Nephron (organoid): ENCODE results near the gene ACOXL.

ENCODE experiments used
- H3K27ac Mint-ChIP-seq, 3 experiments: 2 replicates each; pipeline ENCODE4 v1.8.0; 2020; ENCODE audit warnings: mixed read lengths in 3 of 3, mild to moderate bottlenecking in 2 of 3, moderate library complexity in 1 of 3
- H3K27me3 Mint-ChIP-seq: 2 replicates; pipeline ENCODE4 v1.8.0; 2021; ENCODE audit warnings: low read depth, mild to moderate bottlenecking, moderate library complexity, mixed read lengths
- H3K36me3 Mint-ChIP-seq: 2 replicates; pipeline ENCODE4 v1.8.0; 2020; ENCODE audit warnings: low read depth, mixed read lengths
- H3K4me1 Mint-ChIP-seq: 2 replicates; pipeline ENCODE4 v1.8.0; 2020; ENCODE audit warnings: mixed read lengths
- H3K4me3 Mint-ChIP-seq, 3 experiments: 2 replicates each; pipeline ENCODE4 v1.8.0; 2020; ENCODE audit warnings: mild to moderate bottlenecking in 3 of 3, mixed read lengths in 3 of 3, moderate library complexity in 2 of 3
- H3K9me3 Mint-ChIP-seq: 2 replicates; pipeline ENCODE4 v1.8.0; 2020; ENCODE audit warnings: mixed read lengths
- TF ChIP-seq, protein P1 (sequence below), 3 experiments: fragments of 200-600 bp; sonication (generic); IDR thresholded peaks; one replicate each; pipeline ENCODE4 v1.5.0; 2021; ENCODE audit warnings: antibody characterized with exemption in 3 of 3; ENCODE audit not compliant: unreplicated experiment in 3 of 3

Gene ACOXL

DNA sequence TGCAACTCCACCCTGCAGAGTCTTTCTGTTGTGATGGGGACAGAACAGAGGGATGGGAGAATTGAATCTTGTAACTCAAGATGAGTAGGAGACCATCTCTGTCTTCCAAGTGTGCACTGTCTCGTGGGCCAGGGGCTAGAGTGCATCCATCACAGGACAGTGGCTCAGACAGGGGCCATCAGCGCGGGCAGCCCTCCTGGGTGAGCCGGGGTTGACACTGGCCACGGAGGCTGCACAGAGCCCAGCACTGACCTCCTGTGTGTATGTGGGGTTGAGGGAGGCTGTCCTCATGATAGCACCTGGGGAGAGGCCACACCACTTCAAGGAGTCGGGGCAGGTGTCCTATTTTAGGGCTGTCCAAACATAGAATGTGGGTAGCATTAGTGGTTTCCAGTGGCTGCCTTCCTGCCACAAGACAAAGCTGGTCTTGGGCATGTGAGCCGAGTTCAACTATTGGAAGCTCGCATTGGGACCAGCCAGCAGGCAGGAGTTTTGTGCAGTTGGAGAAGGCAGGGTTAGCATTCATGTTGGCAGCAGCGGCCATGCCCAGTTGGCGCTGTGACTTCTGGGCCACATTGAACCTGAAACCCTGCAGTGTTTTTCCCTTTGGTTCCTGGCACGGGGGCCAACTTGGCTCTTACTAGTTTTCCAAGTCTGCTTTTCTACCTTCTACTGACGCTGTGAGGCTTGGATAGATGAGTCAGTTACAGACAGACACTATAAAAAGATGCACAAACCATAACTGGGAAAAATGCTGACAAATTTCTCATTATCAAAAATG is 45.3 kb downstream of the ACOXL start:
- no peaks in the 10 kb centered on the region for H3K36me3 Mint-ChIP-seq
- no peak overlapping the region for H3K4me3 Mint-ChIP-seq
- H3K27me3 Mint-ChIP-seq: peaks cover 29% of the 10 kb centered on the region
- no peaks in the 10 kb centered on the region for H3K9me3 Mint-ChIP-seq
- no peak overlapping the region for H3K27ac Mint-ChIP-seq
- TF ChIP-seq, protein P1, sequence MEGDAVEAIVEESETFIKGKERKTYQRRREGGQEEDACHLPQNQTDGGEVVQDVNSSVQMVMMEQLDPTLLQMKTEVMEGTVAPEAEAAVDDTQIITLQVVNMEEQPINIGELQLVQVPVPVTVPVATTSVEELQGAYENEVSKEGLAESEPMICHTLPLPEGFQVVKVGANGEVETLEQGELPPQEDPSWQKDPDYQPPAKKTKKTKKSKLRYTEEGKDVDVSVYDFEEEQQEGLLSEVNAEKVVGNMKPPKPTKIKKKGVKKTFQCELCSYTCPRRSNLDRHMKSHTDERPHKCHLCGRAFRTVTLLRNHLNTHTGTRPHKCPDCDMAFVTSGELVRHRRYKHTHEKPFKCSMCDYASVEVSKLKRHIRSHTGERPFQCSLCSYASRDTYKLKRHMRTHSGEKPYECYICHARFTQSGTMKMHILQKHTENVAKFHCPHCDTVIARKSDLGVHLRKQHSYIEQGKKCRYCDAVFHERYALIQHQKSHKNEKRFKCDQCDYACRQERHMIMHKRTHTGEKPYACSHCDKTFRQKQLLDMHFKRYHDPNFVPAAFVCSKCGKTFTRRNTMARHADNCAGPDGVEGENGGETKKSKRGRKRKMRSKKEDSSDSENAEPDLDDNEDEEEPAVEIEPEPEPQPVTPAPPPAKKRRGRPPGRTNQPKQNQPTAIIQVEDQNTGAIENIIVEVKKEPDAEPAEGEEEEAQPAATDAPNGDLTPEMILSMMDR (IDR thresholded peaks at IDR 0.05; ENCODE audit: unreplicated experiment in 3 of 3): no peak
- H3K4me1 Mint-ChIP-seq: peaks cover 14% of the 10 kb centered on the region

DNA sequence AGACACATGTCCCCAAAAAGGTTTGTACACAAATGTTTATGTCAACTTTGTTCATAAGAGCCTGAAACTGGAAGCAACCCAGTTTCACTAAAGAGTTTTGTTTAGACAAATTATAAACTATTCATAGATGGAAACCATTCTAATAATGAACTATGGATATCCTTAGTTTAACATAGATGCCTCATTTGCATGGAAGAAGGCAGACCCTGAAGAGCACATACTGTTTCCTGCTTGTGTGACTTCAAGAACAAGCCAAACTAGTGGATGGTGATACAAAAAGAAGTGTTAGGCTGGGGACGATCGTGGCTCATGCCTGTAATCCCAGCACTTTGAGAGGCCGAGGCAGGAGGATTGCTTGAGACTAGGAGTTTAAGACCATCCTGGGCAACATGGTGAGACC is 48.1 kb downstream of the ACOXL start:
- Mint-ChIP-seq H3K4me3 (no peak overlapping the region), H3K9me3 (no peaks in the 10 kb centered on the region), H3K4me1 (peaks cover 5% of the 10 kb centered on the region), H3K27ac (no peak overlapping the region), H3K27me3 (peaks cover 29% of the 10 kb centered on the region), H3K36me3 (no peaks in the 10 kb centered on the region)
- TF ChIP-seq, protein P1 (IDR thresholded peaks at IDR 0.05; ENCODE audit: unreplicated experiment in 3 of 3): no peak

DNA sequence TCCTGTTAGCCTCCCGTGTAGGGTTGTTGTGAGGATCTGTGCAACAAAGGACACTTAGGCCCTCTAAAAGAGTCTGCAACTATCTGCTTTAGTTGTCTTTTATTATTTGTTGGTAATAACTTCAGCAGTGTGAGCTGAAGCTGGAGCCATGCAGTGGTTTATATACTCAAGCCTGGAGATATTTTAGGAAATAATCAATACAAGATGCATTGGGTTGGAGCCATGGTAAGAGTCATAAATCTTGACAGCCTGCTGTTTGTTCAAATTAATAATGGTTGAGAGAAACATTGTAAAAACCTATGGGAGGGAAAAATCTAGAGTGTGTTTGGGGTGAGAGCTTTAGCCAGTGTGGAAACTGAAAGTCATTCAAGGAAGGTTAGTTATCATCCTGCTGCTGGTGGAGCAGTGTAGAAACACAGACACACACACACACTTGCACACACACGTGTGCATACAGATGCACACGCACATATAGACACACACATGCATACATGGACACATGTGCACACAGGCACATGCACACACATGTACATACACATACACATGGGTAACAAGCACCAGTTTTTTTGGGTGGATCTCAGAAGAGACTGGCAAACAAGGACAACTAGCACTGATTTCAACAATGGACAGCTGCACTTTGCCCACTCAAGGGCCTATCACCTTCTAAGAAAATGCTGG is 51.0 kb downstream of the ACOXL start:
- Mint-ChIP-seq H3K4me3 (no peak overlapping the region), H3K27ac (no peak overlapping the region), H3K27me3 (peaks cover 16% of the 10 kb centered on the region), H3K4me1 (peaks cover 5% of the 10 kb centered on the region), H3K9me3 (peaks cover 3% of the 10 kb centered on the region), H3K36me3 (no peaks in the 10 kb centered on the region)
- TF ChIP-seq, protein P1 (IDR thresholded peaks at IDR 0.05; ENCODE audit: unreplicated experiment in 3 of 3): no peak

DNA sequence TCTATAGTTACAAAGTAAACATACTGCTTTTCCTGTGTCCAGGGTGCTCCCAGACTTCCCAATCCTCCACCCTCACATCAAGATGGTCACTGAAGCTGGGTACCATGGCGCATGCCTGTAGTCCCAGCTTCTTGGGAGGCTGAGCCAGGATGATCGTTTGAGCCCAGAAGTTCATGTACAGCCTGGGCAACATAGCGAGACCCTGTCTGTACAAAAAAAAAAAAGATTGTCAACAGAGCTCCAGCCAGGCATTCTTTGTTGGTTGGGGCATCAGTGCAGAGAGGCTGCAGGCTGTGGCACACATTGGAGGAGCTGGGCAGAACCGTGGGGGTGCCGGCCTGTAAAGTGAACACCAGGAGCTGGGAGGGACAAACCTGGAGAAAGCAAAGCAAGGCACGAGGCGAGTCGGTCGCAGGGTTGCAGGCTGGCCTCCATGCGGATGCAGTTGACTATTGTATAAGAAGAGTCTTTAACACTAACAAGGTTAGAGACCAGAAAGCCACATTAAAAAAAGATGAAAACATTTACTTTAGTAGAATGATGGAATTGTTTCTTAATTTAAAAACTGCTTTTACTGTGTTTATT is 51.8 kb downstream of the ACOXL start:
- peaks cover 3% of the 10 kb centered on the region for H3K9me3 Mint-ChIP-seq
- TF ChIP-seq, protein P1 (IDR thresholded peaks at IDR 0.05; ENCODE audit: unreplicated experiment in 3 of 3): no peak
- H3K4me3 Mint-ChIP-seq: no peak overlapping the region
- H3K4me1 Mint-ChIP-seq: peaks cover 5% of the 10 kb centered on the region
- H3K36me3 Mint-ChIP-seq: no peaks in the 10 kb centered on the region
- peaks cover 17% of the 10 kb centered on the region for H3K27me3 Mint-ChIP-seq
- H3K27ac Mint-ChIP-seq: no peak overlapping the region

DNA sequence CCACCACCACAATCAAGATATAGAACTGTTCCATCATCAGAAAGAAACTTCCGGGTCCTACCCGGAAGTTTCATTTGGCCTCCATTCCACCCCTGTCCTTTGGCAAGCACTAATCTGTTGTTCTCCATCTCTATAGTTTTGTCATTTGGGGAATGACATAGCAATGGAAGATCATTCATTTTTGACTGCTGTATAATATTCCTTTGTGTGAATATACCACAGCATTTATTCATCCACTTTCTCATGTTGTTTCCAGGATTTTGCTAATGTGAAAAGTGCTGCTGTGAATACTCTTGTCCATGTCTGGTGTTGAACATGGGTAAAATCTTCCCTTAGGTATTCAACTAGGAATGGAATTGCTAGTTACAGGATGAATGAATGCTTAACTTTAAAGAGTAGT is 53.1 kb downstream of the ACOXL start:
- H3K9me3 Mint-ChIP-seq: peaks cover 3% of the 10 kb centered on the region
- H3K27me3 Mint-ChIP-seq: peaks cover 18% of the 10 kb centered on the region
- H3K36me3 Mint-ChIP-seq: no peaks in the 10 kb centered on the region
- H3K27ac Mint-ChIP-seq: no peak overlapping the region
- TF ChIP-seq, protein P1 (IDR thresholded peaks at IDR 0.05; ENCODE audit: unreplicated experiment in 3 of 3): no peak
- H3K4me3 Mint-ChIP-seq: no peak overlapping the region
- peaks cover 5% of the 10 kb centered on the region for H3K4me1 Mint-ChIP-seq
